ENCODE measurements around the gene BLM. TPM values are rescaled to one million over a fixed set of nuclear protein-coding genes. Genes with fewer than 3 reads are reported as not detected.
A peak's percentile ranks its signal among the peaks of the same experiment; 100 is the strongest.

Gene BLM
- total and polyA plus RNA-seq, 7 donors: 0.27 to 15.6 (median 1.7) TPM

- no peaks in the 10 kb centered on the region for H3K27me3 ChIP-seq (ENCODE audit: insufficient read depth in 3 of 3, low read length in 2 of 3)
- intact Hi-C loops (cut with DNase I): no loop called here
- H3K27ac ChIP-seq: no peak overlapping the region
- H3K4me1 ChIP-seq: no peaks in the 10 kb centered on the region
- ATAC-seq (no peak), DNase-seq (no peak)
- no peak overlapping the region for H3K4me3 ChIP-seq
- no peak for TF ChIP-seq CTCF (IDR thresholded peaks at IDR 0.05)
- WGBS, 3 donors: 89 to 93% (median 90%) methylated on average over 20 of the region's 20 CpGs
- H3K36me3 ChIP-seq (ENCODE audit: insufficient read depth in 1 of 2, low read depth in 1 of 2): no peaks in the 10 kb centered on the region
- no peaks in the 10 kb centered on the region for H3K9me3 ChIP-seq
Observed at GRCh38 chr15:90826886-90827435, 109.8 kb downstream of the BLM start.

- no peak overlapping the region for H3K4me3 ChIP-seq
- no peaks in the 10 kb centered on the region for H3K9me3 ChIP-seq
- H3K4me1 ChIP-seq: no peaks in the 10 kb centered on the region
- no peaks in the 10 kb centered on the region for H3K27me3 ChIP-seq (ENCODE audit: insufficient read depth in 3 of 3, low read length in 2 of 3)
- DNase-seq (no peak), ATAC-seq (no peak)
- intact Hi-C loops (cut with DNase I): no loop called here
- WGBS, 3 donors: 76 to 89% (median 84%) methylated on average over 11 to 12 of the region's 12 CpGs
- H3K36me3 ChIP-seq (ENCODE audit: insufficient read depth in 1 of 2, low read depth in 1 of 2): no peaks in the 10 kb centered on the region
- H3K27ac ChIP-seq: no peak overlapping the region
- no peak for TF ChIP-seq CTCF (IDR thresholded peaks at IDR 0.05)
Observed at GRCh38 chr15:90828111-90828510, 111.0 kb downstream of the BLM start.

GRCh38 chr15:90829126-90829525 lies 112.0 kb downstream of the BLM start:
- ATAC-seq (no peak), DNase-seq (no peak)
- WGBS, 3 donors: 93 to 97% (median 96%) methylated on average over 6 of the region's 6 CpGs
- Histone ChIP-seq H3K36me3 (ENCODE audit: insufficient read depth in 1 of 2, low read depth in 1 of 2) (no peaks in the 10 kb centered on the region), H3K27me3 (ENCODE audit: insufficient read depth in 3 of 3, low read length in 2 of 3) (no peaks in the 10 kb centered on the region), H3K27ac (no peak overlapping the region), H3K4me1 (no peaks in the 10 kb centered on the region), H3K9me3 (no peaks in the 10 kb centered on the region), H3K4me3 (no peak overlapping the region)
- intact Hi-C loops (cut with DNase I): no loop called here
- TF ChIP-seq CTCF (IDR thresholded peaks at IDR 0.05): no peak

- TF ChIP-seq CTCF (IDR thresholded peaks at IDR 0.05): no peak
- Histone ChIP-seq H3K4me1 (no peaks in the 10 kb centered on the region), H3K36me3 (ENCODE audit: insufficient read depth in 1 of 2, low read depth in 1 of 2) (no peaks in the 10 kb centered on the region), H3K27me3 (ENCODE audit: insufficient read depth in 3 of 3, low read length in 2 of 3) (no peaks in the 10 kb centered on the region), H3K9me3 (no peaks in the 10 kb centered on the region), H3K4me3 (no peak overlapping the region), H3K27ac (no peak overlapping the region)
- WGBS, 3 donors: 46 to 49% (median 47%) methylated on average over 15 of the region's 15 CpGs
- no peak for DNase-seq
- ATAC-seq: peak in 1 of 4 donors; percentile 26
- intact Hi-C loops (cut with DNase I): no loop called here
Observed at GRCh38 chr15:90829942-90830440, 112.8 kb downstream of the BLM start.

- H3K4me3 ChIP-seq: no peak overlapping the region
- H3K9me3 ChIP-seq: no peaks in the 10 kb centered on the region
- ATAC-seq (no peak), DNase-seq (no peak)
- no peaks in the 10 kb centered on the region for H3K4me1 ChIP-seq
- TF ChIP-seq CTCF (IDR thresholded peaks at IDR 0.05): no peak
- no peaks in the 10 kb centered on the region for H3K36me3 ChIP-seq (ENCODE audit: insufficient read depth in 1 of 2, low read depth in 1 of 2)
- WGBS, 3 donors: 62 to 86% (median 67%) methylated on average over 5 of the region's 5 CpGs
- H3K27ac ChIP-seq: no peak overlapping the region
- no peaks in the 10 kb centered on the region for H3K27me3 ChIP-seq (ENCODE audit: insufficient read depth in 3 of 3, low read length in 2 of 3)
- intact Hi-C loops (cut with DNase I): no loop called here
Observed at GRCh38 chr15:90834626-90835025, 117.5 kb downstream of the BLM start.

Measured in psoas muscle (tissue), 8 donors.